Measurements from ENCODE around the gene TMEM185B.

TMEM185B gene

GRCh38 chr2:120195553-120195952 lies 27.6 kb downstream of the TMEM185B start:
- TF ChIP-seq CTCF (IDR thresholded peaks at IDR 0.05; ENCODE audit: low read depth, low read length, missing control alignments) = no peak
- DNase-seq (ENCODE audit: extremely low read depth, low read depth) = no peak
- no peak overlapping the region for H3K4me3 ChIP-seq (replicated peaks; ENCODE audit: low read depth, low read length)

GRCh38 chr2:120192280-120192679 lies 30.9 kb downstream of the TMEM185B start:
- no peak for TF ChIP-seq CTCF (IDR thresholded peaks at IDR 0.05; ENCODE audit: low read depth, low read length, missing control alignments)
- DNase-seq (ENCODE audit: extremely low read depth, low read depth) = no peak
- no peak overlapping the region for H3K4me3 ChIP-seq (replicated peaks; ENCODE audit: low read depth, low read length)

- H3K4me3 ChIP-seq (replicated peaks; ENCODE audit: low read depth, low read length) = no peak overlapping the region
- TF ChIP-seq CTCF (IDR thresholded peaks at IDR 0.05; ENCODE audit: low read depth, low read length, missing control alignments) = no peak
- DNase-seq (ENCODE audit: extremely low read depth, low read depth) = no peak
Observed at GRCh38 chr2:120189189-120189588, 34.0 kb downstream of the TMEM185B start.

- H3K4me3 ChIP-seq (replicated peaks; ENCODE audit: low read depth, low read length) = no peak overlapping the region
- DNase-seq (ENCODE audit: extremely low read depth, low read depth) = no peak
- TF ChIP-seq CTCF (IDR thresholded peaks at IDR 0.05; ENCODE audit: low read depth, low read length, missing control alignments) = no peak
Observed at GRCh38 chr2:120182019-120182560, 41.1 kb downstream of the TMEM185B start.

- no peak overlapping the region for H3K4me3 ChIP-seq (replicated peaks; ENCODE audit: low read depth, low read length)
- TF ChIP-seq CTCF (IDR thresholded peaks at IDR 0.05; ENCODE audit: low read depth, low read length, missing control alignments) = no peak
Observed at GRCh38 chr2:120180066-120180465, 43.1 kb downstream of the TMEM185B start.

GRCh38 chr2:120179396-120179795 lies 43.8 kb downstream of the TMEM185B start:
- no peak overlapping the region for H3K4me3 ChIP-seq (replicated peaks; ENCODE audit: low read depth, low read length)
- TF ChIP-seq CTCF (IDR thresholded peaks at IDR 0.05; ENCODE audit: low read depth, low read length, missing control alignments) = no peak
- no peak for DNase-seq (ENCODE audit: extremely low read depth, low read depth)

More at GRCh38 chr2:120180066-120180465, 43.1 kb downstream of the TMEM185B start:
- no peak for DNase-seq (ENCODE audit: extremely low read depth, low read depth)

- DNase-seq (ENCODE audit: extremely low read depth, low read depth) = no peak
- no peak for TF ChIP-seq CTCF (IDR thresholded peaks at IDR 0.05; ENCODE audit: low read depth, low read length, missing control alignments)
- no peak overlapping the region for H3K4me3 ChIP-seq (replicated peaks; ENCODE audit: low read depth, low read length)
Observed at GRCh38 chr2:120177973-120178372, 45.2 kb downstream of the TMEM185B start.

Data from HFF-Myc (cell line).